ENCODE results near the gene ZNF594.

DNA sequence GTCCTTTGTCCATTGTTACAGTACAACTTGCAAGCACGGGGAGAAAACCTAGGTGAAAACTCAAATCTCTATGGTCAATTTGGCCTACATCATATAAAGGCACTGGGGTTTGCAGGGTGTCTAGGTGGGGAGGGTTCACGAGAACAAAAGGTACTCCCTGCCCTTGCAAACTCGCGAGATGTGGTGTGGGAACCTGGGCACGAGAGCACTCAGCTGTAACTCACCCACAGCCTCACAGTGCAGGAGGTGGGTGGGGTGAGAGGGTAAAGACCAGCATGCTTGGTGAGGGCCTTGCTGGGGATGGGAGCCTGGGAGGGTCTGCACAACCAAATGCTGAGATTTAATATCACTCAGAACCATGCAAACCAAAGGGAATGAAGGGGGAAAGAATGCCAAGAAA lies 18.4 kb upstream of the ZNF594 start:
- TF ChIP-seq, protein P1, sequence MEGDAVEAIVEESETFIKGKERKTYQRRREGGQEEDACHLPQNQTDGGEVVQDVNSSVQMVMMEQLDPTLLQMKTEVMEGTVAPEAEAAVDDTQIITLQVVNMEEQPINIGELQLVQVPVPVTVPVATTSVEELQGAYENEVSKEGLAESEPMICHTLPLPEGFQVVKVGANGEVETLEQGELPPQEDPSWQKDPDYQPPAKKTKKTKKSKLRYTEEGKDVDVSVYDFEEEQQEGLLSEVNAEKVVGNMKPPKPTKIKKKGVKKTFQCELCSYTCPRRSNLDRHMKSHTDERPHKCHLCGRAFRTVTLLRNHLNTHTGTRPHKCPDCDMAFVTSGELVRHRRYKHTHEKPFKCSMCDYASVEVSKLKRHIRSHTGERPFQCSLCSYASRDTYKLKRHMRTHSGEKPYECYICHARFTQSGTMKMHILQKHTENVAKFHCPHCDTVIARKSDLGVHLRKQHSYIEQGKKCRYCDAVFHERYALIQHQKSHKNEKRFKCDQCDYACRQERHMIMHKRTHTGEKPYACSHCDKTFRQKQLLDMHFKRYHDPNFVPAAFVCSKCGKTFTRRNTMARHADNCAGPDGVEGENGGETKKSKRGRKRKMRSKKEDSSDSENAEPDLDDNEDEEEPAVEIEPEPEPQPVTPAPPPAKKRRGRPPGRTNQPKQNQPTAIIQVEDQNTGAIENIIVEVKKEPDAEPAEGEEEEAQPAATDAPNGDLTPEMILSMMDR (IDR thresholded peaks at IDR 0.05; ENCODE audit: low read length), result no peak
- TF ChIP-seq EZH2 (IDR thresholded peaks at IDR 0.05; ENCODE audit: borderline replicate concordance, low read length), result no peak
